Erythroblast (primary cell): ENCODE data around the gene ZNF236.

Experiments used
- GATA1 ChIP-seq: IDR thresholded peaks from 2 replicates; pipeline ENCODE4 v1.6.1; 2011; ENCODE audit warnings: low read depth, mild to moderate bottlenecking, control low read depth, low read length, moderate library complexity
- POLR2A ChIP-seq: IDR thresholded peaks from 2 replicates; pipeline ENCODE4 v1.6.1; 2011; ENCODE audit warnings: mild to moderate bottlenecking, low read length

DNA sequence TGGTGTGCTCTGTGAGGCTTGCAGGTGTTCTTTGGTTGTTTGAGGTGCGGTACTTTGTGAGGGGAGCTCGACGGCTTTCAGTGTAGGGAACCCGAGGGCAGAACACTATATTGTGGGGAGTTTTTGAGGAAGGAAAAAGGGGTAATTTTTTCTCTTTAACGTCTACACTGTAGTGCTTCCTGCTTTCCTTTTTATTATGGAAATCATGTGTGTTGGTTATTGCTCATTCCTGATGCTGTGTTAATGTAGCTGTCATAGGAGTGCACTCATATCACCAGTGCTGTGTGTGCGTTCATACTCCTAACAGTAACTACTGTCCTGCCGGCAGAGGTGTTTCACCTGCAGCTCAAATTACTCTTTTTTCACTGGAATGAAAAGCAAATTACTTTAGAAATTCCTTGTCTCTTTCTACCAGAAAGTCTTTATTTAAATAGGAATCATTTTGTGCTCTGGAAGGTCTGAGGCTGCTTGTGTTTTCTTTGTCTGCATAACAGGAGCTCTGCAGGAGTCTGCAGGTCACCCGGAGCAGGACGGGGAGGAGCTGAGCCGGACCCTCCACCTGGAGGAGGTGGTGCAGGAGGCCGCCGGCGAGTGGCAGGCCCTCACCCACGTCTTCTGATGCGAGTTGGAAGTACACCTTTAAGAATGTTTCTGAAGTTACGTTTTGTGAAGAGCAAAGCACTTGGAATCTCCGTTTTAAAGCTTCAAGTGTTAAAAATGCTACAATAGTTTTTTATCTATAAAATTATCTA, 145.5 kb downstream of the ZNF236 start:
- no peak for TF ChIP-seq POLR2A
- no peak for TF ChIP-seq GATA1
